ENCODE results near the gene ABCF1. TPM values are rescaled to one million over a fixed set of nuclear protein-coding genes. Genes with fewer than 3 reads are reported as not detected.

Gene ABCF1
- total and polyA plus RNA-seq, 9 of the 15 experiments (the other 6 are each of a cell fraction or from before 2014, with no cell fraction given): 41.6 to 193 (median 102) TPM

- TF ChIP-seq ZNF431 (CRISPR knock-in tag; IDR thresholded peaks at IDR 0.05): no peak
- peak; percentile 77 for TF ChIP-seq DACH1 (IDR thresholded peaks at IDR 0.05; ENCODE audit: partially characterized antibody)
- TF ChIP-seq ZNF589 (CRISPR knock-in tag; IDR thresholded peaks at IDR 0.05; ENCODE audit: low read depth): no peak
Observed at GRCh38 chr6:30591008-30591407, 19.8 kb downstream of the ABCF1 start (continued).

DNA sequence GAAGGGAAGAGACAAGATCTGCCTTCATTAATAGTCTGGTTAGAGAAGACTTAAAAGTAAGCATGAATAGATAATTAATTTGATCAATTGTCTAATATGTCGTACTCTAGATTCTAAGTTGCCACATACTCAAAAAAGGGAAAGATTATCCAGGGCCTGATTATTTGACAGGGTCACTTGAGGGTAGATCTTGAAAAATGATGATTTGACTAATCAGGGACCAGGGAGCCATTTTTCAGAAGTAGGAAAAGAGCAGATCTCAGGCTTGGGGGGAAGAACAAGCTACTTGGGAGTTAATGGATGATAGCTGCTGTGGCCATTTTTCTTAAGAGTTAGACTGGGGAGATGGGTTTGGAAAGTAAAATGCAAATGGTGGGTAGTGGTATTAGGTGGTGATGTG lies 21.0 kb downstream of the ABCF1 start:
- FAIRE-seq: no peak
- Histone ChIP-seq H3K9me3 (replicated peaks; ENCODE audit: control insufficient read depth, insufficient read depth, low read depth, low read length) (no peaks in the 10 kb centered on the region), H3K9ac (ENCODE audit: insufficient read depth in 1 of 2, low read depth in 2 of 2, low read length in 2 of 2) (no peak overlapping the region), H3K4me1 (replicated peaks in 1 of 2; ENCODE audit: control insufficient read depth in 2 of 2, insufficient read depth in 2 of 2, low read length in 2 of 2) (peaks cover 3 to 4% of the 10 kb centered on the region in 2 experiments; a peak in 3 of 5 replicates), H3K27me3 (ENCODE audit: control insufficient read depth in 2 of 2, insufficient read depth in 2 of 2, low read length in 2 of 2) (no peaks in the 10 kb centered on the region), H3K9me1 (ENCODE audit: control insufficient read depth, insufficient read depth, low read length) (peaks cover 5% of the 10 kb centered on the region), H3K4me2 (ENCODE audit: insufficient read depth, low read length) (no peak overlapping the region), H4K20me1 (replicated peaks; ENCODE audit: control insufficient read depth, insufficient read depth, low read length) (peaks cover 5% of the 10 kb centered on the region; the same call in 1 of the 2 replicates), H3K4me3 (no peak overlapping the region), H3K36me3 (ENCODE audit: control insufficient read depth, insufficient read depth, low read length) (peaks cover 85% of the 10 kb centered on the region), H3K27ac (ENCODE audit: extremely low read depth, low read depth, low read length) (no peak overlapping the region), H2AFZ (ENCODE audit: low read depth, low read length) (no peak overlapping the region), H3K79me2 (ENCODE audit: control insufficient read depth, insufficient read depth, low read length) (peaks cover 29% of the 10 kb centered on the region)
- in situ Hi-C loops (cut with MboI) (no loop called here), intact Hi-C loops (cut with micrococcal nuclease) (no loop called here)
- TF ChIP-seq ATF1 (CRISPR knock-in tag; IDR thresholded peaks at IDR 0.05) (no peak), ATF1 (tag; IDR thresholded peaks at IDR 0.05) (no peak), SUPT5H (IDR thresholded peaks at IDR 0.05) (0 out of 2 replicates have a peak, but pooled peaks have one; percentile 47), ZNF146 (CRISPR knock-in tag; IDR thresholded peaks at IDR 0.05; ENCODE audit: unreplicated experiment) (no peak), POLR2B (IDR thresholded peaks at IDR 0.05; ENCODE audit: low read depth, partially characterized antibody) (peak; percentile 10), MAFG (tag; conservative IDR thresholded peaks at IDR 0.05) (0 out of 2 replicates have a peak, but pooled peaks have one; percentile 44), ZNF133 (CRISPR knock-in tag; IDR thresholded peaks at IDR 0.05) (no peak), TCF15 (CRISPR knock-in tag; IDR thresholded peaks at IDR 0.05) (no peak), C11orf30 (IDR thresholded peaks at IDR 0.05; ENCODE audit: low read depth) (peak; percentile 50), ZNF316 (IDR thresholded peaks at IDR 0.05) (peak; percentile 73), BDP1 (IDR thresholded peaks at IDR 0.05; ENCODE audit: insufficient read depth, insufficient read length) (no peak)
- TF ChIP-seq, protein P1, sequence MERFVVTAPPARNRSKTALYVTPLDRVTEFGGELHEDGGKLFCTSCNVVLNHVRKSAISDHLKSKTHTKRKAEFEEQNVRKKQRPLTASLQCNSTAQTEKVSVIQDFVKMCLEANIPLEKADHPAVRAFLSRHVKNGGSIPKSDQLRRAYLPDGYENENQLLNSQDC (CRISPR knock-in tag; IDR thresholded peaks at IDR 0.05): 0 out of 2 replicates have a peak, but pooled peaks have one; percentile 5
- DNase-seq (ENCODE audit: extremely low read depth in 1 of 4, low spot score in 3 of 4): no peak
- WGBS (ENCODE audit: insufficient coverage, low coverage, missing lambda C conversion rate): 100% methylated on average over 1 of the region's 1 CpG
- BruUV-seq (replicated peaks): no TSS peak
- ATAC-seq: no peak
- ChIA-PET CTCF (ENCODE audit: low intra/inter-chr PET ratio) (no interaction called here), POLR2A (interaction anchor here (0.6 to 2.8 kb wide), 5 partner anchors 8 to 23 kb away, joined by 3 to 11 read pairs (median 5); no protein-coding TSS in a partner anchor)

Measured in K562 (cell line).